ENCODE data around the gene MOB3B.

- TF ChIP-seq, protein P1, sequence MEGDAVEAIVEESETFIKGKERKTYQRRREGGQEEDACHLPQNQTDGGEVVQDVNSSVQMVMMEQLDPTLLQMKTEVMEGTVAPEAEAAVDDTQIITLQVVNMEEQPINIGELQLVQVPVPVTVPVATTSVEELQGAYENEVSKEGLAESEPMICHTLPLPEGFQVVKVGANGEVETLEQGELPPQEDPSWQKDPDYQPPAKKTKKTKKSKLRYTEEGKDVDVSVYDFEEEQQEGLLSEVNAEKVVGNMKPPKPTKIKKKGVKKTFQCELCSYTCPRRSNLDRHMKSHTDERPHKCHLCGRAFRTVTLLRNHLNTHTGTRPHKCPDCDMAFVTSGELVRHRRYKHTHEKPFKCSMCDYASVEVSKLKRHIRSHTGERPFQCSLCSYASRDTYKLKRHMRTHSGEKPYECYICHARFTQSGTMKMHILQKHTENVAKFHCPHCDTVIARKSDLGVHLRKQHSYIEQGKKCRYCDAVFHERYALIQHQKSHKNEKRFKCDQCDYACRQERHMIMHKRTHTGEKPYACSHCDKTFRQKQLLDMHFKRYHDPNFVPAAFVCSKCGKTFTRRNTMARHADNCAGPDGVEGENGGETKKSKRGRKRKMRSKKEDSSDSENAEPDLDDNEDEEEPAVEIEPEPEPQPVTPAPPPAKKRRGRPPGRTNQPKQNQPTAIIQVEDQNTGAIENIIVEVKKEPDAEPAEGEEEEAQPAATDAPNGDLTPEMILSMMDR (IDR thresholded peaks at IDR 0.05), result no peak
- TF ChIP-seq POLR2A (IDR thresholded peaks at IDR 0.05), result no peak
Measured at GRCh38 chr9:27482709-27483108, 46.9 kb downstream of the MOB3B start.
